Measurements from ENCODE around the gene HSP90AB1. TPM values are rescaled to one million over a fixed set of nuclear protein-coding genes. Genes with fewer than 3 reads are reported as not detected.

HSP90AB1 gene
- total and polyA plus RNA-seq, 2 donors = 252 to 772 TPM

DNA sequence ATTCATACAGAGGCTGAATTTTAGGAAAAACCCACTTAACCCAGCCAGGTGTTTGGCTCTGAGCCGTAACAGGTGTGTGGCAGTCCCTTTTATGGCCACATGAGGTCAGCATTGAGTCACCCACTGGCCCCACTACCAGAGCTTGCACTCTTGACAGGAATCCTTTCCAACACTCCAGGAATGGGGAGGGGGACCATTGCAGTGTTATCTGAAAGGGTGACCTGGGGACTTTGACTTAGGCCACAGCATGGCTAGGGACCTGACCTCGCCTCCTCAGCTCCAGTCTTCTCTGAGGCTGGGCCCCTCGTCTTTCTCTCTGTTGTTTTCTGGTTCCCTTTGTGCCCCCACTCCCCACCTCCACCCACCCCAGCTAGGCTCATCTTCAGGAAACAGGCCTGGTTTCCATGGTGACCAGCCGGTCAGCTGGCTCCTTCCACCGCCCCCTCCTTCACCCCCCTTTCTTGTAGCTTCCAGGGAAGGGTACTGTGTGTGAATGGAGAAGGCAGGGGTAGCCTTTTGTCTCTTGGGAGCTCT, 21.3 kb downstream of the HSP90AB1 start:
- peak in 4 of 9 donors; percentile 60 to 79 (median 74) for DNase-seq (ENCODE audit: low read depth in 6 of 9, low spot score in 9 of 9)
- H3K36me3 ChIP-seq (ENCODE audit: control insufficient read depth in 2 of 2, insufficient read depth in 2 of 2, low read length in 1 of 2) = no peaks in the 10 kb centered on the region
- H3K4me1 ChIP-seq (ENCODE audit: control insufficient read depth in 2 of 2, insufficient read depth in 2 of 2, low read length in 2 of 2) = peaks cover 15 to 37% of the 10 kb centered on the region in 2 donors
- H3K27me3 ChIP-seq (ENCODE audit: control insufficient read depth in 2 of 2, insufficient read depth in 1 of 2, low read length in 1 of 2) = peaks cover 52 to 57% of the 10 kb centered on the region in 2 donors
- 30% methylated on average over 5 of the region's 5 CpGs for WGBS
- H3K27ac ChIP-seq (ENCODE audit: low read depth in 1 of 2, low read length in 1 of 2) = no peak overlapping the region
- H3K4me3 ChIP-seq (ENCODE audit: low read length in 2 of 2) = no peak overlapping the region
- peaks cover 0 to 7% of the 10 kb centered on the region in 2 donors for H3K9me3 ChIP-seq (ENCODE audit: control insufficient read depth in 2 of 2, insufficient read depth in 1 of 2, low read length in 1 of 2)

DNA sequence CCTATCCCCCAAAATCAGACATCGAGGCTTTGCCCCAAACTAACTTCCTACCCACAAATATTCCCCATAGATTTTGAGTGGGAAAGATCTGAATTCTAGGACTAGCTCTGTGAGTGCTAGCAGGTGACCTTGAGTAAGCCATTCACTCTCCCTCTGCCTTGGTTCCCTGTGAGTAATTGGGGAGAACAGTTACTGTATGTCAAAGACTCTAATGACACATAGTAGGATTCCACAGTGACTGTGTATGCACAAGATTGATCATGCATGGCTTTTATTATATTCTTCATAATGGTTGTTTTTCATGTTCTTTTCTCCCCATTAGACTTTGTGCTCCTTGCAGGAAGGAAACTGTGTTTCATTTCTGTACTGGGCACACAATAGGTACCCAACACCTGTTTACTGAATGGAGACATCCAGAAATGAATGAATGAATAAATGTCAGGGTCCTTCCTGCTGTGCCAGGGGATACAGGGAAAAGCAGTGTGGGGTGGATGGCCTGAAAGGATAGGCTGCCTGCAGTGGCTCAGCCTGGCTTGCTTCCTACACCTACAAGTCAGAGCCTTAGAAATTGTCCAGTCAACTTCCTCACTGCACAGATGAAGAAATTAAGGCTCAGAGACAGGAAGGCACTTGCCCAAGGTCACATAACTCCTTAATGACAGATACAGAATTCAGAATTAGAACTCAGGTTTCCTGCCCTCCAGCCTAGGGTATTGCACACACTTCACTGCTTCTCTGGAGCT, 22.4 kb downstream of the HSP90AB1 start:
- Histone ChIP-seq H3K9me3 (ENCODE audit: control insufficient read depth in 2 of 2, insufficient read depth in 1 of 2, low read length in 1 of 2) (peaks cover 0 to 7% of the 10 kb centered on the region in 2 donors), H3K36me3 (ENCODE audit: control insufficient read depth in 2 of 2, insufficient read depth in 2 of 2, low read length in 1 of 2) (no peaks in the 10 kb centered on the region), H3K4me3 (ENCODE audit: low read length in 2 of 2) (no peak overlapping the region), H3K27me3 (ENCODE audit: control insufficient read depth in 2 of 2, insufficient read depth in 1 of 2, low read length in 1 of 2) (peaks cover 58 to 69% of the 10 kb centered on the region in 2 donors), H3K4me1 (ENCODE audit: control insufficient read depth in 2 of 2, insufficient read depth in 2 of 2, low read length in 2 of 2) (peaks cover 5 to 25% of the 10 kb centered on the region in 2 donors), H3K27ac (ENCODE audit: low read depth in 1 of 2, low read length in 1 of 2) (no peak overlapping the region)
- DNase-seq (ENCODE audit: low read depth in 6 of 9, low spot score in 9 of 9) = no peak
- 84% methylated on average over 1 of the region's 1 CpG for WGBS

DNA sequence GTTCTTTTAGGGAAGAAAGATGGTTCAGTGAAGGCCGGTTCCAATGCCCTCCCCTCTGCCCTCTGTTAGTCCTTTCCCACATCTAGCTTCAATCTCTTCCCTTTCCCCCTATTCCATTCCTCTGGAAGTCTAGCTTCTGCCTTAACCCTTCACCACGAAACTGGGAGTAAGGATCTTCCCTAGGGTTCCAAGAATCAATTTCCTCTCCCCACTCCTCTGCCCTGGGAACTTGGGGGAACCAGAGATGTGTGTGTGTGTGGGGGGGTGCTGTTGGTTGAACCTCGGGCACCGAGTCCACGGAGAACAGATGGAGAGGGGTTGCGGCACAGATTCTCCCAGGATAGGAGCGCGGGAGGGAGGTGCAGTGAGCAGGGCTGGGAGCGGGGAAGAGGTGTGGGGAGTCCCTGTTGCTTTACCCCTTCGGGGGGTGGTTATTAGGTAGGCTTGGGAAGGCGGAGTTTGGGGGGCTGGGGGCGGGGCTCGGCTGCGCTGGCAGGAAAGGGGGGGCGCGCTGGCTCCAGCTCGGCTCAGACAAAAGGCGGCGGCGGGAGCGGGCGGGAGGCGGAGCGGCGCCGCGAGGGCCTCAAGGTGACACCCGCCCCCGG, 23.1 kb downstream of the HSP90AB1 start, which contains the start of gene TMEM151B:
TSS of gene TMEM151B (plus strand) at position 530 of the 605 bp plus-strand sequence. CDS start 293 bp downstream, outside the sequence.
- Histone ChIP-seq H3K27ac (ENCODE audit: low read depth in 1 of 2, low read length in 1 of 2) (no peak within 1 kb of the TSS), H3K27me3 (ENCODE audit: control insufficient read depth in 2 of 2, insufficient read depth in 1 of 2, low read length in 1 of 2) (peaks cover 60 to 75% of the 10 kb centered on the region in 2 donors), H3K36me3 (ENCODE audit: control insufficient read depth in 2 of 2, insufficient read depth in 2 of 2, low read length in 1 of 2) (no peaks in the 10 kb centered on the region), H3K4me3 (ENCODE audit: low read length in 2 of 2) (peak within 1 kb of the TSS in 1 of 2 donors; percentile 55), H3K4me1 (ENCODE audit: control insufficient read depth in 2 of 2, insufficient read depth in 2 of 2, low read length in 2 of 2) (peaks cover 0 to 20% of the 10 kb centered on the region in 2 donors), H3K9me3 (ENCODE audit: control insufficient read depth in 2 of 2, insufficient read depth in 1 of 2, low read length in 1 of 2) (peaks cover 0 to 5% of the 10 kb centered on the region in 2 donors)
- DNase-seq (ENCODE audit: low read depth in 6 of 9, low spot score in 9 of 9) = no peak
- WGBS = 18% methylated on average over 29 of the region's 29 CpGs

DNA sequence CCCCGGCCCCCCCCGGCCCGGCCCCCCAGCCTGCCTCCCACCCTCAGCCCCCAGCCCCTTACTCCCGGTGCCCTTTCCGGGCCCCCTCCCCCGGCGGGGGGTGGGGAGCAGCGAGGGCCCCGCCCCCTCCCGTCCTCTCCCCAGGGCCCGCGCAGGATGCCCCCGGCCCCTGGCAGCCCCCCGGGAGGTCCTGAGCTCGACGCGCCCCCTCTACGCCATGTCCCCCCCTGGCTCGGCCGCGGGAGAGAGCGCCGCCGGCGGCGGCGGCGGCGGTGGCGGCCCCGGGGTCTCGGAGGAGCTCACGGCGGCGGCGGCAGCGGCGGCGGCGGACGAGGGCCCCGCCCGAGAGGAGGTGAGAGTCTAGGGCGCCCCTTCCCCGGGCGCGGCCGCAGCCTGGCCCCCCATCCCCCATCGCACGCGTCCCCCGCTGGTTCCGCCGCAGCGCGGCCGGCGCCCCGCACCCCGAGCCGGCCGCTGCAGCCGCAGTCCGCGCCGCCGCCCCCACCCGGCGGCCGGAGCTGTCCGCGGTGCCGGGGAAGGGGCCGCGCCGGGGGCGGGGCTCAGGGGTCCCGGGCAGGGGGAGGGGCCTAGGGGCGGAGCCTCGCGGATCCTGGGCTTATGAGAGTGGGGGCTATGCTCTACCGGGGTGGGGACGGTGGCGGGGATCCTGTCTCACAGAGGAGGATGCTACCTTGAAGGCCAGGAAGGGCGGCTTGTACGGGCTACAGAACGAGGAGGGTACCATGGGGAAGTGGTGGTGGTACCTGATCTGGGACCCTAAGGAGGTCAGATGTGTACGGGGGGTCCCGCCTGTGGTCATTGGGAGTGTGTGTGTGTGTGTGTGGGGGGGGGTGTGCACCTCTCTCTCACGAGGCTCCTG, 23.9 kb downstream of the HSP90AB1 start:
- no peak for DNase-seq (ENCODE audit: low read depth in 6 of 9, low spot score in 9 of 9)
- WGBS = 2% methylated on average over 89 of the region's 90 CpGs
- peaks cover 0 to 17% of the 10 kb centered on the region in 2 donors for H3K4me1 ChIP-seq (ENCODE audit: control insufficient read depth in 2 of 2, insufficient read depth in 2 of 2, low read length in 2 of 2)
- H3K27ac ChIP-seq (ENCODE audit: low read depth in 1 of 2, low read length in 1 of 2) = no peak overlapping the region
- peaks cover 67 to 83% of the 10 kb centered on the region in 2 donors for H3K27me3 ChIP-seq (ENCODE audit: control insufficient read depth in 2 of 2, insufficient read depth in 1 of 2, low read length in 1 of 2)
- H3K36me3 ChIP-seq (ENCODE audit: control insufficient read depth in 2 of 2, insufficient read depth in 2 of 2, low read length in 1 of 2) = no peaks in the 10 kb centered on the region
- peak overlapping the region in 1 of 2 donors; percentile 55 for H3K4me3 ChIP-seq (ENCODE audit: low read length in 2 of 2)
- H3K9me3 ChIP-seq (ENCODE audit: control insufficient read depth in 2 of 2, insufficient read depth in 1 of 2, low read length in 1 of 2) = peaks cover 2 to 4% of the 10 kb centered on the region in 2 donors

DNA sequence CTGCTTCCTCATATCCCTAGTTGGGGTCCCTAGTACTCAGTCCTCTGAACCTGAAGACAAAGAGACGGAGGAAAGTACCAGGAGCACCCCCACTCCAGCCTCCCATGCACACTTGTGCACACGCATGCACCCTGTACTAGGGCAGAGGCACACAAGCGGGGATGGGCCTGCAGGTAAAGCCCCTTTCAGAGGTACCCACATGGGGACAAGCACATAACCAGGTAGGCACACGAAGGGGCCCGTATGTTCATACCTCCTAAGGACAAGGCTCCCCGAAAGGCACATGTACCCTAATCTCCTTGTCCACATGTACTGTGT, 24.5 kb downstream of the HSP90AB1 start:
- H3K4me1 ChIP-seq (ENCODE audit: control insufficient read depth in 2 of 2, insufficient read depth in 2 of 2, low read length in 2 of 2) = peaks cover 4 to 16% of the 10 kb centered on the region in 2 donors
- WGBS = 94% methylated on average over 6 of the region's 6 CpGs
- no peak overlapping the region for H3K27ac ChIP-seq (ENCODE audit: low read depth in 1 of 2, low read length in 1 of 2)
- DNase-seq (ENCODE audit: low read depth in 6 of 9, low spot score in 9 of 9) = no peak
- no peak overlapping the region for H3K4me3 ChIP-seq (ENCODE audit: low read length in 2 of 2)
- no peaks in the 10 kb centered on the region for H3K36me3 ChIP-seq (ENCODE audit: control insufficient read depth in 2 of 2, insufficient read depth in 2 of 2, low read length in 1 of 2)
- peaks cover 2 to 6% of the 10 kb centered on the region in 2 donors for H3K9me3 ChIP-seq (ENCODE audit: control insufficient read depth in 2 of 2, insufficient read depth in 1 of 2, low read length in 1 of 2)
- H3K27me3 ChIP-seq (ENCODE audit: control insufficient read depth in 2 of 2, insufficient read depth in 1 of 2, low read length in 1 of 2) = peaks cover 72 to 87% of the 10 kb centered on the region in 2 donors

DNA sequence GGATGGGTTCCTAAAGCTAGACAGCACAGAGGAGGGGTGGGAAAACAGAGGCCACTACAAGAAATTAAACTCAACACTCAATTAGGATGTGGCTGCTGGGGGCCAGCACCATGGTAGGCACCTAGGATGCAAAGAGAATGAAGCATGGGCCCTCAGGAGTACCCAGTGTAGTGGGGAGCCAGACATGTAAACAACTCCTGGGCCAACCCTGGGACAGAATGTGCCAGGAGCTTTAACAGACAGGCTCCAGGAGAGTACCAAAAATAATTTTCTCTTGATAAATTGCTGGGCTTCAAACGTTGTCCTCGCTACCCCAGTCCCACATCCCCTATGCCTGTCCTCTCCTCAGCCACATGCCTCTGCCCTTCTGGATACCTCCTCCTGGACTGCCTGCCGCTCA, 25.0 kb downstream of the HSP90AB1 start:
- Histone ChIP-seq H3K4me1 (ENCODE audit: control insufficient read depth in 2 of 2, insufficient read depth in 2 of 2, low read length in 2 of 2) (peaks cover 5 to 17% of the 10 kb centered on the region in 2 donors), H3K36me3 (ENCODE audit: control insufficient read depth in 2 of 2, insufficient read depth in 2 of 2, low read length in 1 of 2) (no peaks in the 10 kb centered on the region), H3K27me3 (ENCODE audit: control insufficient read depth in 2 of 2, insufficient read depth in 1 of 2, low read length in 1 of 2) (peaks cover 74 to 91% of the 10 kb centered on the region in 2 donors), H3K4me3 (ENCODE audit: low read length in 2 of 2) (no peak overlapping the region), H3K27ac (ENCODE audit: low read depth in 1 of 2, low read length in 1 of 2) (no peak overlapping the region), H3K9me3 (ENCODE audit: control insufficient read depth in 2 of 2, insufficient read depth in 1 of 2, low read length in 1 of 2) (peaks cover 2 to 11% of the 10 kb centered on the region in 2 donors)
- WGBS = 87% methylated on average over 3 of the region's 3 CpGs
- no peak for DNase-seq (ENCODE audit: low read depth in 6 of 9, low spot score in 9 of 9)

DNA sequence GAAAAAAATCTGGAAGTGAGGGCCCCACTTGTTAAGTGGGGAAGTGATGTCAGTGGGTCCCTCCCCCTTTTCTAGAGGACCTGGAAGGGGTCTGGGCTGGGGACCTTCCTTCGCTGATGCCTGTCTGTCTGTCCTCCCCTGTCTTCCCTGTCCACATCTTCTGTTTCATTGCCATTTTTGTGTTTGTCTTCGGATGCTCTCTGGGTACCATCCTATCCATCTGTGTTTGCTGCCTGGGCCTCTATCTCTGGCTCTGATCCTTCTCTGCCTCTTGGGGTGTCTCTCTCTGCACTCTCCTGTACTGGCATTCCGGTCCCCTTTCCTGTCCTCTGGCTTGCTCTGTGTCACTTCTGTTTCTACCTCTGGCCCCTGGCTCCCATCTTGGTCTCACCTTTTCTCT, 25.6 kb downstream of the HSP90AB1 start:
- DNase-seq (ENCODE audit: low read depth in 6 of 9, low spot score in 9 of 9) = no peak
- 94% methylated on average over 3 of the region's 3 CpGs for WGBS
- Histone ChIP-seq H3K27ac (ENCODE audit: low read depth in 1 of 2, low read length in 1 of 2) (no peak overlapping the region), H3K4me3 (ENCODE audit: low read length in 2 of 2) (no peak overlapping the region), H3K36me3 (ENCODE audit: control insufficient read depth in 2 of 2, insufficient read depth in 2 of 2, low read length in 1 of 2) (no peaks in the 10 kb centered on the region), H3K4me1 (ENCODE audit: control insufficient read depth in 2 of 2, insufficient read depth in 2 of 2, low read length in 2 of 2) (peaks cover 5 to 17% of the 10 kb centered on the region in 2 donors), H3K27me3 (ENCODE audit: control insufficient read depth in 2 of 2, insufficient read depth in 1 of 2, low read length in 1 of 2) (peaks cover 75 to 94% of the 10 kb centered on the region in 2 donors), H3K9me3 (ENCODE audit: control insufficient read depth in 2 of 2, insufficient read depth in 1 of 2, low read length in 1 of 2) (peaks cover 2 to 11% of the 10 kb centered on the region in 2 donors)

DNA sequence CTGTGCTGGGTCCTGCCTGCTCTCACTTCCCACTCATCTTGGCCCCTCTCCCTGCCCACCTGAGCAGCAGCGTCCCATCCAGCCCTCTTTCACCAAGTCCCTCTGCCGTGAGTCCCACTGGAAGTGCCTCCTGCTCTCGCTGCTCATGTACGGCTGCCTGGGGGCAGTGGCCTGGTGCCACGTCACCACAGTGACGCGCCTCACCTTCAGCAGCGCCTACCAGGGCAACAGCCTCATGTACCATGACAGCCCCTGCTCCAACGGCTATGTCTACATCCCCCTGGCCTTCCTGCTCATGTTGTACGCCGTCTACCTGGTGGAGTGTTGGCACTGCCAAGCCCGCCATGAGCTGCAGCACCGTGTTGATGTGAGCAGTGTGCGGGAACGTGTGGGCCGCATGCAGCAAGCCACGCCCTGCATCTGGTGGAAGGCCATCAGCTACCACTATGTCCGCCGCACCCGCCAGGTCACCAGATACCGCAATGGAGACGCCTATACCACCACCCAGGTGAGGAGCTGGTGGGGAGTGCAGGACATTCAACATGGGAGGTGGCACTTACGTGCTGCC, 26.2 kb downstream of the HSP90AB1 start:
- no peak overlapping the region for H3K4me3 ChIP-seq (ENCODE audit: low read length in 2 of 2)
- 93% methylated on average over 23 of the region's 23 CpGs for WGBS
- H3K27me3 ChIP-seq (ENCODE audit: control insufficient read depth in 2 of 2, insufficient read depth in 1 of 2, low read length in 1 of 2) = peaks cover 75 to 98% of the 10 kb centered on the region in 2 donors
- H3K4me1 ChIP-seq (ENCODE audit: control insufficient read depth in 2 of 2, insufficient read depth in 2 of 2, low read length in 2 of 2) = peaks cover 5 to 13% of the 10 kb centered on the region in 2 donors
- no peaks in the 10 kb centered on the region for H3K36me3 ChIP-seq (ENCODE audit: control insufficient read depth in 2 of 2, insufficient read depth in 2 of 2, low read length in 1 of 2)
- H3K9me3 ChIP-seq (ENCODE audit: control insufficient read depth in 2 of 2, insufficient read depth in 1 of 2, low read length in 1 of 2) = peaks cover 2 to 11% of the 10 kb centered on the region in 2 donors
- DNase-seq (ENCODE audit: low read depth in 6 of 9, low spot score in 9 of 9) = no peak
- H3K27ac ChIP-seq (ENCODE audit: low read depth in 1 of 2, low read length in 1 of 2) = no peak overlapping the region
